Aorta (tissue), 5 donors: Measurements from ENCODE around the gene DNAJC27. TPM values are rescaled to one million over a fixed set of nuclear protein-coding genes. Genes with fewer than 3 reads are reported as not detected.
A peak's percentile ranks its signal among the peaks of the same experiment; 100 is the strongest.

Source experiments
- ATAC-seq: fragments of 200-7000 bp; cut with Tn5 transposase; one replicate; pipeline ENCODE4 v1.9.1; 2022; ENCODE audit warnings: moderate library complexity; ENCODE audit not compliant: low FRiP score
- DNase-seq, 2 donors: peaks; one replicate each; pipeline ENCODE4 v3.0.0-alpha.2; 2020
- H3K27ac ChIP-seq, 2 donors: one replicate each; pipeline ENCODE4 v1.5.1; 2013; ENCODE audit warnings: low read length in 2 of 2, mild to moderate bottlenecking in 2 of 2, moderate library complexity in 2 of 2, control low read depth in 1 of 2, inconsistent platforms in 1 of 2, low read depth in 1 of 2
- H3K27me3 ChIP-seq, 2 donors: one replicate each; pipeline ENCODE4 v1.6.1; 2013; ENCODE audit warnings: control low read depth in 1 of 2, low read length in 1 of 2, mild to moderate bottlenecking in 1 of 2, moderate library complexity in 1 of 2; ENCODE audit not compliant: insufficient read depth in 2 of 2, control insufficient read depth in 1 of 2
- H3K36me3 ChIP-seq, 2 donors: one replicate each; pipeline ENCODE4 v1.6.1; 2013; ENCODE audit warnings: control low read depth in 1 of 2, low read length in 1 of 2, mild to moderate bottlenecking in 1 of 2; ENCODE audit not compliant: insufficient read depth in 2 of 2, control insufficient read depth in 1 of 2
- H3K4me1 ChIP-seq, 2 donors: one replicate each; pipeline ENCODE4 v1.6.1; 2013; ENCODE audit warnings: low read length in 2 of 2, control low read depth in 1 of 2, mild to moderate bottlenecking in 1 of 2, moderate library complexity in 1 of 2; ENCODE audit not compliant: insufficient read depth in 2 of 2, control insufficient read depth in 1 of 2
- H3K4me3 ChIP-seq, 2 donors: one replicate each; pipeline ENCODE4 v1.5.1; 2013; ENCODE audit warnings: low read length in 2 of 2, control low read depth in 1 of 2, mild to moderate bottlenecking in 1 of 2
- H3K9me3 ChIP-seq: one replicate; pipeline ENCODE4 v1.6.1; 2013; ENCODE audit warnings: mild to moderate bottlenecking, low read length; ENCODE audit not compliant: control insufficient read depth
- WGBS, 2 donors: extraction: QIAGEN DNeasy Blood & Tissue Kit; methylation state at CpG; one replicate each; pipeline ENCODE4 v1.1.7; 2013; 5-methylcytosine and 5-hydroxymethylcytosine counted together
- intact Hi-C, 2 donors: fragments of 100-400 bp; cut with DNase I; formaldehyde crosslinking; loops; one replicate each; pipeline versions ENCODE4 v1.14.2 to v1.15.0; 2022
- polyA plus RNA-seq, 2 donors: library from polyadenylated mRNA; stranded (reverse); fragments of 200-250 nt; gene quantifications; one replicate each; pipeline ENCODE4 v1.2.3, GENCODE V29; 2013
- total RNA-seq, 2 donors: library from RNA; stranded (reverse); fragmentation: NEBNext Ultra II Directional; extraction: Animal tissue kit (Norgen Biotek cat#: 25700); gene quantifications; one replicate each; pipeline ENCODE4 v1.2.1, GENCODE V29; 2021
- donor health status: healthy with polysubstance abuse.
- donor health status: Bipolar disorder and iron deficiency.
- donor health status: DM: no; HTN: no; CAD: no.
- donor health status: DM: no; HTN: no; CAD: no.
- donor health status: DM: yes; HTN: yes; CAD: no.

The DNAJC27 gene
- total and polyA plus RNA-seq, 4 donors: 0.75 to 7.3 (median 4.6) TPM

DNA sequence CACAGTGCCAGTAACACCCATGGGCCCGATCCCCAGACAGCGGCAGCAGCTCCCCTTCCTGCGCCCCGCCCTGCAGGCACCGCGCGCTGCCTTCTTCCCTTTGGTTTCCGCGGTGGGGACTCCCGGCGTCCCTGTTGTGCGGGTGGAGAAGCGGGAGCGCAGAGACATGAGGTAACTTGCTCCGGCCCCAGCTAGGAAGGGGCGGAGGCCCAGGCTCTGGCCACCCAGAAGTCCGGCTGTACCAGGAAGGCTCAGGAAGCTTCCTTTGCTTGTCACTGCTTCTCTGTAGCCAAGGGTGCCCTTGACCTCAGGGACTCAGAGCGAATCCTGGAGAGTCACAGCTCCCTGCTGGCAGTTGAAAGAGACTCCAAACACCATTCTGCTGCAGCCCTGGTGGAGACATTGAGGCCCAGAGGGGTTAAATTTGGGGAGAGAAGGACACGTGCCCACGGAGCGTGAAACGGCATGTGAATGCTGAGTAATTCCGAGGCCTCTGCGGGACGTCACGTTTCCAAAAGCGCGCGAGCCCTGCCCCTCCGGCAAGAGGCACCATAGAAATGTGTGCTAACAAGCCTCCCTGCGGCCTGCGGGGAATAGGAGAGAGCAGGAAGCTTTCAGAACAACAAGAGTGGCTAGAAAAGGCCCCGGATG lies 45.0 kb downstream of the DNAJC27 start:
- Histone ChIP-seq H3K27ac (no peak overlapping the region), H3K4me1 (no peaks in the 10 kb centered on the region), H3K9me3 (no peaks in the 10 kb centered on the region), H3K27me3 (no peaks in the 10 kb centered on the region), H3K4me3 (no peak overlapping the region), H3K36me3 (no peaks in the 10 kb centered on the region)
- WGBS, 2 donors: 19 to 23% methylated on average over 32 to 33 of the region's 33 CpGs
- DNase-seq (peak; percentile 80 to 89), ATAC-seq (peak; percentile 76)
- intact Hi-C loops: no loop called here

DNA sequence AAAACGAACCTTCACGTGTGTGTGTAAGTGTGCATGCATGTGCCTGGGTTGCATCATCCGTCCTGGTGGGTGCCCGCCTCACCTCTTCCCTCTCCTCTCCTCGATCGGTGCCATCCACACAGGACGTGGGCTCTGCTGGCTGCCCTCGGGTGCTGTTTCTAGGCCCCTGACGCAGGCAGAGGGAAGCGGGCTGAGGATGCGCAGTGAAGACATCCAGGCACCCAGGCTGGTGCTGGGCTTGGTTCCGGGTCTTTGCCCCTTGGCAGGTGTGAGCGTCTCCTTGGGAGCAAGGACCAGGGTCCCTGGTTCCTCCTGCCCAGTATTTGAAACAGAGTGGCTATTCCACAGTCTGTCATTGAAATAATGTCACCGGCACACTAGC lies 45.5 kb downstream of the DNAJC27 start:
- no peak for ATAC-seq

DNA sequence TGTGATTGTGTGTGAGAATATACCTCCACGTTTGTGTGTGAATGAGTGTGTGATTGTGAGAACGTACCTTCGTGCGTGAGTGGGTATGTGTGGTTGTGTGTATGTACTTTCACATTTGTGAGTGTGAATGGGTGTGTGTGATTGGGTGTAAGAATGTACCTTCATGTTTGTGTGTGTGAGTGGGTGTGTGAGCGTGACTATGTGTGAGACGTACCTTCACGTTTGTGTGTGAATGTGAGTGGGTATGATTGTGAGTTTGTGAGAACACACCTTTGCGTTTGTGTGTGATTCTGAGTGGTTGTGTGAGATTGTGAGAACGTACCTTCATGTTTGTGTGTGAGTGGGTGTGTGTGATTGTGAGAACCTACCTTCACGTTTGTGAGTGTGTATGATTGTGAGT lies 45.9 kb downstream of the DNAJC27 start:
- no peaks in the 10 kb centered on the region for H3K36me3 ChIP-seq
- no peaks in the 10 kb centered on the region for H3K9me3 ChIP-seq
- ATAC-seq (no peak), DNase-seq (peak in 1 of 2 donors; percentile 8)
- intact Hi-C loops: no loop called here
- no peak overlapping the region for H3K4me3 ChIP-seq
- no peaks in the 10 kb centered on the region for H3K27me3 ChIP-seq
- 94 to 95% methylated on average over 10 of the region's 10 CpGs for WGBS, 2 donors
- H3K4me1 ChIP-seq: no peaks in the 10 kb centered on the region
- no peak overlapping the region for H3K27ac ChIP-seq

More for the DNA sequence above, 45.5 kb downstream of the DNAJC27 start:
- no peaks in the 10 kb centered on the region for H3K36me3 ChIP-seq
- 89 to 92% methylated on average over 14 of the region's 14 CpGs for WGBS, 2 donors
- H3K27me3 ChIP-seq: no peaks in the 10 kb centered on the region
- H3K27ac ChIP-seq: no peak overlapping the region
- DNase-seq: peak in 1 of 2 donors; percentile 69
- no peaks in the 10 kb centered on the region for H3K4me1 ChIP-seq
- intact Hi-C loops: no loop called here
- no peaks in the 10 kb centered on the region for H3K9me3 ChIP-seq
- no peak overlapping the region for H3K4me3 ChIP-seq

DNA sequence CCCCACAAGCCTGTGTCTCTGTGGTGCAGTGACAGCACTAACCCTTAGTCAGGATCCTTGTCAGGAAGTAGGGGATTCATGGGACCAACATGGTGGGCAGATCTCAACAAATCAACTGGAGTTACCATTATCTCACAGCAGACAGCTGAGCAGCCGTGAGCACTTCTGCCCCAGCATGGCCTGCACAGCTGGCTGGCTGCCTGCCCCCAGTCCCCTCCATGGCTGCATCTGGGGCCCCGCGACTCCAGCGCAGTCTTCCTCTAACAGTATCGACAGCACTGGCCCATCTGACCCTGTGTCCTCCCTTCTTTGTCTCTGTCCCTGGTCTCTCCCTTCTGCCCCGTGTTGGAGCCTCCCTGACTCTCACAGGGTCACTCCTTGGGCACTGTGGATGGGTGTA lies 47.0 kb downstream of the DNAJC27 start:
- peak in 1 of 2 donors; percentile 65 for DNase-seq
- ATAC-seq: no peak
- no peak overlapping the region for H3K27ac ChIP-seq
- intact Hi-C loops: no loop called here
- H3K36me3 ChIP-seq: no peaks in the 10 kb centered on the region
- no peak overlapping the region for H3K4me3 ChIP-seq
- WGBS, 2 donors: 94 to 98% methylated on average over 6 of the region's 6 CpGs
- H3K9me3 ChIP-seq: no peaks in the 10 kb centered on the region
- no peaks in the 10 kb centered on the region for H3K27me3 ChIP-seq
- H3K4me1 ChIP-seq: no peaks in the 10 kb centered on the region

DNA sequence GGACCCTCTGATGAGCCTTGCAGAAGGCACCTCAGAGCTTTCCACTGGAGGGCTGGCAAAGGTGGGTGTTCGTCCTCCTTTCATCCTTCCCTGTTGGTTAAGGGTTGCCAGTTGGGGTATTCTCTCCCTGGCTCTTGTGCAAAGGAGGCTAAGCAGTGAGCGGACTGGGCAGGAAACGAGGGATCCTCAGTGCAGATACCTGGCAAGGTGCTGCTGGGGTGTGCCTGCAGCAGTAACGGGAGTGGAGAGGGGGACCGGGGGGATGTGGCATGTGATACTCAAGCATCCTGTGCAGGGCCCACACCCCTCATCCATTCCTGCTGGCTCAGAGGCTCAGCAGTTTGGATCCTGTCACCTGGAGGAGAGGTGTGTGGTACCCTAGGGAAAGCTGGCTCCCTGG lies 47.5 kb downstream of the DNAJC27 start:
- no peaks in the 10 kb centered on the region for H3K9me3 ChIP-seq
- no peaks in the 10 kb centered on the region for H3K4me1 ChIP-seq
- no peak for ATAC-seq
- no peaks in the 10 kb centered on the region for H3K36me3 ChIP-seq
- peak in 1 of 2 donors; percentile 30 for DNase-seq
- H3K27me3 ChIP-seq: no peaks in the 10 kb centered on the region
- 96 to 100% methylated on average over 5 of the region's 5 CpGs for WGBS, 2 donors
- H3K27ac ChIP-seq: no peak overlapping the region
- H3K4me3 ChIP-seq: no peak overlapping the region
- intact Hi-C loops: no loop called here

DNA sequence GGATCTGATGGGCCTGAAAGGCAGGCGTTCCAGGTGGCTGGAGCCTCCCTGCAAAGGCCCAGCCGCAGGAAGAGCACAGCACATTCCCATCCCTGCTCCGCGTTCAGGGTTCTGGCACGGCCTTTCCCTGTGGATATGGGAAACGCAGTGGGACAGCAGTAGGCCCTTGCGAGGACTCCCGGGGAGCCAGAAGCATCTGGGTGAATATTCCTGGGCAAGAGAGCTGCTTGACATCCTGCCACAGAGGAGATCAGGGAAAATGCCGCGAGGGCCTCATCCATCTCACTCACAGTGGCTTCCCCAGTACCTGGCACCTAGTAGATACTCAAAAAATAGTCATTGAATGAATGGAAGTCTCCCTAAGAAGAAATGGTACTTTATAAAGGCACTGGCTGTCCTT lies 48.6 kb downstream of the DNAJC27 start:
- Histone ChIP-seq H3K27ac (no peak overlapping the region), H3K36me3 (no peaks in the 10 kb centered on the region), H3K4me3 (no peak overlapping the region), H3K27me3 (no peaks in the 10 kb centered on the region), H3K4me1 (no peaks in the 10 kb centered on the region), H3K9me3 (no peaks in the 10 kb centered on the region)
- intact Hi-C loops: no loop called here
- WGBS, 2 donors: 94 to 96% methylated on average over 10 of the region's 10 CpGs
- ATAC-seq (no peak), DNase-seq (peak in 1 of 2 donors; percentile 54)

DNA sequence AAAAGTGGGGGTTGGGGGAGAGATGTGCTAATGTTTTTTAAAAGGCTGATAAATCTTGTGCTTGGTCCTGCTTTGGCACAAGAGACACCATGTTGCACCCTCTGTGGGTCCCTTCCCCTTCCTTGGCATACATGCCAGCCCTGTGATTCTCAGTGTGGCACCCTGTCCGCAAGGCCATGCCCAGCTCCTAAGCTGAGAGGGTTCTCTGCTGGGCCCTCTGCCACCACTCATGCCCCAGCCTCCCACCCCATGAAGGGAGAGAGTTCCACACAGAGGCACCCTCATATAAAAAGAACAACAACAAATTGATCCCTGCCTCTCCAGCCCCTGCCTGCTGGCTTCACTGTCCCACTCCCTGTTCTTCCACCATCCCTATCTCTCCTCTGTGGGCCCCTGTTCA lies 49.2 kb downstream of the DNAJC27 start:
- no peak overlapping the region for H3K27ac ChIP-seq
- H3K4me3 ChIP-seq: no peak overlapping the region
- H3K9me3 ChIP-seq: no peaks in the 10 kb centered on the region
- DNase-seq (peak in 1 of 2 donors; percentile 45), ATAC-seq (no peak)
- no peaks in the 10 kb centered on the region for H3K27me3 ChIP-seq
- no peaks in the 10 kb centered on the region for H3K4me1 ChIP-seq
- WGBS, 2 donors: 96 to 100% methylated on average over 1 of the region's 1 CpG
- H3K36me3 ChIP-seq: no peaks in the 10 kb centered on the region
- intact Hi-C loops: no loop called here

DNA sequence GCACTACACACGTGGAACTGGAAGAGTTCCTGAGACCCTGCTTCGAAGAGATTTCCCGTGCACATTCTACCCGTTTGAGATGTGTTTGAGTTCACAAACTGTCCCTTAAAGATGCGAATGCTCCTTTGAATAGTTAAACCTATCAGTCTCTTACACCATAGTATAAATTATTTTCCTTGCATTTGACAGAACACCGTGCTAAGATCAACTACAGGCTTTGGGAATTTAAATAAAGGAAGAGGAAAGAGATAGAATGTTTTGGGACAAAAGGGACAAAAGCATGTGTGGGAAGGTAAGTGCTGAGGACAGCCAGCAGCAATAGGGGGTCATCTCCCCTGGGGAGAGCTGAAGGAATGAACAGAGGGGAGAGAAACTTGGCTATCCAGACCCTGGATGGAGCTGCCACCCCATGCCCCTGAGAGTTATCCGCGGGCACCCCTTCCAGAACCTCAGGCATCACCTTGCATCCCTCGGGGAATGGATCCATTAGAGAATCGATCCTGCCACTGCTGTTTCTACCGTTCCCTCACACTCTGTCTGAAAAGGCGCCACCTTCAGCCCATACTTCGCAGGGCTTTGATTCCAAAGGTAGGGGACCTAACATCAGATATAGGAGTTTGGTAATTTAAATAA lies 50.8 kb downstream of the DNAJC27 start:
- intact Hi-C loops: no loop called here
- WGBS, 2 donors: 39 to 42% methylated on average over 13 of the region's 13 CpGs
- DNase-seq: peak in 1 of 2 donors; percentile 49

More for the DNA sequence above, 50.8 kb downstream of the DNAJC27 start:
- no peaks in the 10 kb centered on the region for H3K27me3 ChIP-seq
- H3K4me1 ChIP-seq: no peaks in the 10 kb centered on the region
- H3K36me3 ChIP-seq: no peaks in the 10 kb centered on the region
- H3K27ac ChIP-seq: no peak overlapping the region
- no peak for ATAC-seq
- peak overlapping the region; percentile 84 to 85 for H3K4me3 ChIP-seq
- H3K9me3 ChIP-seq: no peaks in the 10 kb centered on the region
